HEK293 (cell line): ENCODE results near the gene R3HDM2.

Experiments used
- AEBP2 ChIP-seq: fragments of 450-650 bp; formaldehyde crosslinking; IDR thresholded peaks from 2 replicates; pipeline ENCODE4 v1.5.1; 2016; ENCODE audit warnings: missing biosample characterization, missing genetic modification characterization, borderline replicate concordance
- BCL11B ChIP-seq: fragments of 450-650 bp; formaldehyde crosslinking; IDR thresholded peaks from 2 replicates; pipeline ENCODE4 v1.5.1; 2016; ENCODE audit warnings: low read depth, missing biosample characterization, missing genetic modification characterization
- GLIS1 ChIP-seq: fragments of 450-650 bp; formaldehyde crosslinking; IDR thresholded peaks from 2 replicates; pipeline ENCODE4 v1.5.1; 2016; ENCODE audit warnings: missing biosample characterization, missing genetic modification characterization
- KLF1 ChIP-seq: fragments of 450-650 bp; formaldehyde crosslinking; IDR thresholded peaks from 2 replicates; pipeline ENCODE4 v1.5.1; 2016; ENCODE audit warnings: missing biosample characterization, missing genetic modification characterization
- KLF17 ChIP-seq: fragments of 450-650 bp; formaldehyde crosslinking; IDR thresholded peaks from 2 replicates; pipeline ENCODE4 v1.5.1; 2016; ENCODE audit warnings: missing biosample characterization, missing genetic modification characterization
- KLF8 ChIP-seq: fragments of 450-650 bp; formaldehyde crosslinking; IDR thresholded peaks from 2 replicates; pipeline ENCODE4 v1.5.1; 2016; ENCODE audit warnings: missing biosample characterization, missing genetic modification characterization
- KLF9 ChIP-seq: fragments of 450-650 bp; formaldehyde crosslinking; IDR thresholded peaks from 2 replicates; pipeline ENCODE4 v1.5.1; 2016; ENCODE audit warnings: missing biosample characterization, missing genetic modification characterization, low read depth
- PATZ1 ChIP-seq: fragments of 450-650 bp; formaldehyde crosslinking; IDR thresholded peaks from 2 replicates; pipeline ENCODE4 v1.5.1; 2016; ENCODE audit warnings: missing biosample characterization, missing genetic modification characterization
- SP2 ChIP-seq: fragments of 450-650 bp; formaldehyde crosslinking; IDR thresholded peaks from 2 replicates; pipeline ENCODE4 v1.5.1; 2016; ENCODE audit warnings: missing biosample characterization, missing genetic modification characterization
- SP3 ChIP-seq: fragments of 450-650 bp; formaldehyde crosslinking; IDR thresholded peaks from 2 replicates; pipeline ENCODE4 v1.5.1; 2016; ENCODE audit warnings: missing biosample characterization, missing genetic modification characterization
- TSHZ1 ChIP-seq: fragments of 450-650 bp; formaldehyde crosslinking; IDR thresholded peaks from 2 replicates; pipeline ENCODE4 v1.5.1; 2016; ENCODE audit warnings: missing biosample characterization, missing genetic modification characterization, borderline replicate concordance
- ZBTB11 ChIP-seq: fragments of 450-650 bp; formaldehyde crosslinking; conservative IDR thresholded peaks from 2 replicates; pipeline ENCODE4 v1.5.1; 2016; ENCODE audit warnings: low read depth, missing biosample characterization, missing genetic modification characterization
- ZBTB20 ChIP-seq: fragments of 450-650 bp; formaldehyde crosslinking; IDR thresholded peaks from 2 replicates; pipeline ENCODE4 v1.5.1; 2016; ENCODE audit warnings: missing biosample characterization, missing genetic modification characterization
- ZFP69B ChIP-seq: fragments of 450-650 bp; formaldehyde crosslinking; IDR thresholded peaks from 2 replicates; pipeline ENCODE4 v1.5.1; 2016; ENCODE audit warnings: missing biosample characterization, missing genetic modification characterization
- ZNF132 ChIP-seq: fragments of 450-650 bp; formaldehyde crosslinking; IDR thresholded peaks from 2 replicates; pipeline ENCODE4 v1.5.1; 2017; ENCODE audit warnings: missing biosample characterization, missing genetic modification characterization, borderline replicate concordance
- ZNF16 ChIP-seq: fragments of 450-650 bp; formaldehyde crosslinking; IDR thresholded peaks from 2 replicates; pipeline ENCODE4 v1.5.1; 2016; ENCODE audit warnings: low read depth, missing biosample characterization, missing genetic modification characterization
- ZNF2 ChIP-seq: fragments of 450-650 bp; formaldehyde crosslinking; IDR thresholded peaks from 2 replicates; pipeline ENCODE4 v1.5.1; 2016; ENCODE audit warnings: missing biosample characterization, missing genetic modification characterization
- ZNF223 ChIP-seq: fragments of 450-650 bp; formaldehyde crosslinking; IDR thresholded peaks from 2 replicates; pipeline ENCODE4 v1.5.1; 2016; ENCODE audit warnings: missing biosample characterization, missing genetic modification characterization
- ZNF324 ChIP-seq: fragments of 450-650 bp; formaldehyde crosslinking; IDR thresholded peaks from 2 replicates; pipeline ENCODE4 v1.5.1; 2016; ENCODE audit warnings: missing biosample characterization, missing genetic modification characterization
- ZNF341 ChIP-seq: fragments of 450-650 bp; formaldehyde crosslinking; IDR thresholded peaks from 2 replicates; pipeline ENCODE4; 2016; ENCODE audit warnings: low read depth, missing biosample characterization, missing genetic modification characterization
- ZNF391 ChIP-seq: fragments of 450-650 bp; formaldehyde crosslinking; IDR thresholded peaks from 2 replicates; pipeline ENCODE4 v1.5.1; 2016; ENCODE audit warnings: low read depth, missing biosample characterization, missing genetic modification characterization, borderline replicate concordance
- ZNF394 ChIP-seq: fragments of 450-650 bp; formaldehyde crosslinking; IDR thresholded peaks from 2 replicates; pipeline ENCODE4 v1.5.1; 2016; ENCODE audit warnings: missing biosample characterization, missing genetic modification characterization, mild to moderate bottlenecking, moderate library complexity, borderline replicate concordance
- ZNF610 ChIP-seq: fragments of 450-650 bp; formaldehyde crosslinking; IDR thresholded peaks from 2 replicates; pipeline ENCODE4 v1.5.1; 2016; ENCODE audit warnings: missing biosample characterization, missing genetic modification characterization, borderline replicate concordance
- ZNF692 ChIP-seq: fragments of 450-650 bp; formaldehyde crosslinking; IDR thresholded peaks from 2 replicates; pipeline ENCODE4 v1.5.1; 2016; ENCODE audit warnings: missing biosample characterization, missing genetic modification characterization
- ZNF776 ChIP-seq: fragments of 450-650 bp; formaldehyde crosslinking; IDR thresholded peaks from 2 replicates; pipeline ENCODE4 v1.5.0; 2017; ENCODE audit warnings: missing biosample characterization, missing genetic modification characterization, borderline replicate concordance
- ZNF843 ChIP-seq: fragments of 450-650 bp; formaldehyde crosslinking; IDR thresholded peaks from 2 replicates; pipeline ENCODE4 v1.5.1; 2016; ENCODE audit warnings: missing biosample characterization, missing genetic modification characterization

Gene R3HDM2

GRCh38 chr12:57342207-57342691, 88.6 kb downstream of the R3HDM2 start (continued):
- TF ChIP-seq ZBTB11 (tag by site-specific recombination) = no peak
- TF ChIP-seq GLIS1 (tag by site-specific recombination) = peak; percentile 35; the same call in 1 of the 2 replicates
- TF ChIP-seq ZNF16 (tag by site-specific recombination) = peak; percentile 66; the same call in 1 of the 2 replicates
- TF ChIP-seq KLF1 (tag by site-specific recombination) = no peak; the same call in 1 of the 2 replicates
- TF ChIP-seq ZNF843 (tag by site-specific recombination) = 0 out of 2 replicates have a peak, but pooled peaks have one; percentile 25
- no peak for TF ChIP-seq ZNF2
- no peak for TF ChIP-seq AEBP2 (tag by site-specific recombination)
- peak; percentile 24; the same call in 1 of the 2 replicates for TF ChIP-seq ZNF394 (tag by site-specific recombination)
- 0 out of 2 replicates have a peak, but pooled peaks have one; percentile 68 for TF ChIP-seq KLF17 (tag by site-specific recombination)
- peak; percentile 85 for TF ChIP-seq ZFP69B (tag by site-specific recombination)
- no peak for TF ChIP-seq ZNF776 (tag by site-specific recombination)
- TF ChIP-seq KLF8 = peak; percentile 49; the same call in 1 of the 2 replicates
- peak; percentile 76; the same call in 1 of the 2 replicates for TF ChIP-seq ZNF324 (tag by site-specific recombination)
- peak; percentile 83 for TF ChIP-seq ZNF692 (tag by site-specific recombination)
- peak; percentile 59 for TF ChIP-seq SP3 (tag by site-specific recombination)
- peak; percentile 18; the same call in 1 of the 2 replicates for TF ChIP-seq ZBTB20
- TF ChIP-seq ZNF610 = peak; percentile 49; the same call in 1 of the 2 replicates
- 0 out of 2 replicates have a peak, but pooled peaks have one; percentile 69 for TF ChIP-seq TSHZ1 (tag by site-specific recombination)
- TF ChIP-seq KLF9 (tag by site-specific recombination) = peak; percentile 66; the same call in 1 of the 2 replicates
- TF ChIP-seq ZNF391 (tag by site-specific recombination) = peak; percentile 86; the same call in 1 of the 2 replicates
- no peak for TF ChIP-seq ZNF132
- peak; percentile 86 for TF ChIP-seq PATZ1
- TF ChIP-seq BCL11B (tag by site-specific recombination) = no peak
- peak; percentile 13; the same call in 1 of the 2 replicates for TF ChIP-seq SP2 (tag by site-specific recombination)
- peak; percentile 55 for TF ChIP-seq ZNF341 (tag by site-specific recombination)
- TF ChIP-seq ZNF223 (tag by site-specific recombination) = no peak
